Activated naive CD4-positive, alpha-beta T cell treated with anti-CD3 and anti-CD28 coated beads, Interleukin-2, amount 50 U/mL, for 72 hours (primary cell): ENCODE results near the gene MBD5. TPM values are rescaled to one million over a fixed set of nuclear protein-coding genes. Genes with fewer than 3 reads are reported as not detected.

Experiments used
- ATAC-seq, 2 donors: fragments of 150-1000 bp; cut with Tn5 transposase; 2 replicates each; pipeline ENCODE4 v1.10.0; 2021; ENCODE audit warnings: mild to moderate bottlenecking in 2 of 2, moderate library complexity in 2 of 2
- DNase-seq, 2 donors: peaks; one replicate each; pipeline ENCODE4 v3.0.0; 2021 to 2022; ENCODE audit warnings: low spot score in 2 of 2
- H3K27ac Mint-ChIP-seq, 2 donors: one replicate each; pipeline ENCODE4 v1.8.0; 2022; ENCODE audit warnings: mild to moderate bottlenecking in 2 of 2, mixed read lengths in 2 of 2
- H3K36me3 Mint-ChIP-seq, 2 donors: one replicate each; pipeline ENCODE4 v1.8.0; 2022; ENCODE audit warnings: mixed read lengths in 2 of 2
- H3K9me3 Mint-ChIP-seq, 2 donors: one replicate each; pipeline ENCODE4 v1.8.0; 2022; ENCODE audit warnings: mixed read lengths in 2 of 2
- total RNA-seq, 2 donors: library from RNA; stranded (reverse); gene quantifications; one replicate each; pipeline ENCODE4 v1.2.3, GENCODE V29; 2022

The MBD5 gene
- total RNA-seq, 2 donors from 2014 or later = 37.7 to 47.9 TPM

- Mint-ChIP-seq H3K9me3 (no peaks in the 10 kb centered on the region), H3K36me3 (no peaks in the 10 kb centered on the region), H3K27ac (no peak overlapping the region)
- no peak for ATAC-seq
- no peak for DNase-seq
Measured at GRCh38 chr2:148161909-148162435, 141.1 kb downstream of the MBD5 start.

DNA sequence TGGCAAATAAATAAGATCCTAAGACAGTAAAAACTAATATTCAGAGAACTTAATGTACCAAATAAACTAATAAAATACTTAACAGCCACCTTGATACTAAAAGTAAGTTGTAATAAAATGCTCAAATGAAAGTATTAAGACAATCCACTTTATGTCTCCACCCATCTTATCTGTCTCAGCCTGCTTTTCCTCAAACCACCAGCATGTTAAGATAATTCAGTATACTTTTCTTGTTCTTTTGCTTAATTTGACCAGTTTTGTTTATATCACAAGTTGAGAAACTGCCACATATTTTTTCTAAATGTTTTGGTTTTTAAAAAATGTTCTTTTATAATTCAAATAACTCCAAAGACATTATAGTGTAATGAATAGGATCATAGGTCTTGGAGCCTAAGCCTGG lies 142.0 kb downstream of the MBD5 start:
- DNase-seq (no peak), ATAC-seq (no peak)
- Mint-ChIP-seq H3K9me3 (no peaks in the 10 kb centered on the region), H3K36me3 (peaks cover 0 to 2% of the 10 kb centered on the region in 2 donors), H3K27ac (no peak overlapping the region)

DNA sequence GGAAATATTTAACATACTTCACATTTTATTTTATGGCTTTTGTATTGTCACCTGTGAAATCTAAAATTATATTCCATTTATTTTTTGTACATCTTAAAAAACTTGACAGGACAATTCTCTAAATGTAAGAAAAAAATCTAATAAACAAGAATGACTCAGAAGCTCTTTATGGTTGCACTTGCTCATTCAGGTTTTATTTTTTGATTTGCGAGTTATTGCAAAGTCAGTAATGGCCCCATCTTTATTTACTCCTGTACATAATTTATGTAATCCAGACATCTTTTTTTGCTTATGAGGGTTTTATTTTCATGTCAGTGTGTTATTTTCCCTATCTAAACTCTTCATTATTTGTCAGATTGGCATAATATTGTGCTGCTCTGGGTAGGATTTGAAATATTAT lies 145.1 kb downstream of the MBD5 start:
- no peak overlapping the region for H3K27ac Mint-ChIP-seq
- peaks cover 6 to 9% of the 10 kb centered on the region in 2 donors for H3K36me3 Mint-ChIP-seq
- peaks cover 5% of the 10 kb centered on the region in 2 donors for H3K9me3 Mint-ChIP-seq
- ATAC-seq = no peak
- no peak for DNase-seq

DNA sequence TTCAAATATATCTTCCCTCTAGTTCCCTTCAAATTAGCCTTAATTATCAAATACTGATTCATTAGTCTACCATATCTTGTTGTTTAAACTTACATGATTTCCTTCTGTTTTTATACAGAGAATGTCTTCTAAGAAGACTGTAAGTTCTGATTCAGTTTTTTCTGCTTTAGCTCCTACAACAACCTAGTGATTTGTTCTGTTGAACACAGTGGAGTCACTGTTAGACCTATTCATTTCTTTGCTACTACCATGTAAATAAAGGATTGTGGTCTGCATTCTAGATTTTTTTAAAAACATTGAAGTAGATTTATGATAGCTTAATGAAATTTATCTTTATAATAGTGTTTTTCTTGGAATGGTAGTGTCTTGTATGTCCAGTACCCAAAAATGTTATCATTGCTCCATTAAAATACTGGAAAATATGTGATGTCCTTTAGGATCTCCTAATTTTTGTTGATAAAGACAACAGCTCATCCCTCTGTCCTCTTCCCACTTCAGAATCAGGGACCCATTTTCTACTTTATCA lies 146.4 kb downstream of the MBD5 start:
- no peak for ATAC-seq

GRCh38 chr2:148167855-148168254 lies 147.0 kb downstream of the MBD5 start:
- DNase-seq (no peak), ATAC-seq (no peak)
- Mint-ChIP-seq H3K27ac (no peak overlapping the region), H3K36me3 (peaks cover 6 to 9% of the 10 kb centered on the region in 2 donors), H3K9me3 (peaks cover 5% of the 10 kb centered on the region in 2 donors)

More for the DNA sequence above, 146.4 kb downstream of the MBD5 start:
- Mint-ChIP-seq H3K9me3 (peaks cover 5% of the 10 kb centered on the region in 2 donors), H3K36me3 (peaks cover 6 to 9% of the 10 kb centered on the region in 2 donors), H3K27ac (no peak overlapping the region)
- DNase-seq = no peak

GRCh38 chr2:148172131-148172753 lies 151.4 kb downstream of the MBD5 start:
- ATAC-seq (no peak), DNase-seq (no peak)
- no peak overlapping the region for H3K27ac Mint-ChIP-seq
- H3K36me3 Mint-ChIP-seq = peaks cover 6 to 9% of the 10 kb centered on the region in 2 donors
- H3K9me3 Mint-ChIP-seq = peaks cover 5% of the 10 kb centered on the region in 2 donors

DNA sequence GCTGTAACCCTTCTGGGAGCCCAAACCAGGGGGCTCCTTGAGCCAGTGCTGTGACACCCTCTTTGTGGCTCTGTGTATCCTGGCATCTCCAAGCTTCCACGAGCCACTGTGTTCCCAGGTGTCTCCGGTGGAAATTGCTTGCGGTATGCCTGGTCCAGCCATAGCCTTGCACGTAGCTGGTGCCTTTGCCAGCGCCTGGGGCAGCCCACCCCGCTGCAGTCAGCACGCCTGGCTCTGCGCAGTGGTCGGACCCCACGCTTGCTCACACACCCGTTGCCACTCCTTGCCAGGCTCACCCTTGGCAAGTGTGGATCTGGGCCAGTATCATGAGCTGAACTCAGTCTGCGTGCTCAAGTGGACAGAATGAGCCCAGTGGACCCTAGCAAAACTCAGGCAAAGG lies 152.3 kb downstream of the MBD5 start:
- DNase-seq = no peak
- H3K9me3 Mint-ChIP-seq = peaks cover 3 to 4% of the 10 kb centered on the region in 2 donors
- no peak for ATAC-seq
- no peak overlapping the region for H3K27ac Mint-ChIP-seq
- H3K36me3 Mint-ChIP-seq = peaks cover 4 to 6% of the 10 kb centered on the region in 2 donors

- no peaks in the 10 kb centered on the region for H3K9me3 Mint-ChIP-seq
- no peak for ATAC-seq
Measured at GRCh38 chr2:148177559-148177958, 156.7 kb downstream of the MBD5 start.

GRCh38 chr2:148179724-148180123 lies 158.8 kb downstream of the MBD5 start:
- no peak for DNase-seq
- Mint-ChIP-seq H3K9me3 (no peaks in the 10 kb centered on the region), H3K36me3 (peaks cover 5 to 8% of the 10 kb centered on the region in 2 donors), H3K27ac (no peak overlapping the region)
- no peak for ATAC-seq

More at GRCh38 chr2:148177559-148177958, 156.7 kb downstream of the MBD5 start:
- DNase-seq = no peak
- H3K27ac Mint-ChIP-seq = no peak overlapping the region
- no peaks in the 10 kb centered on the region for H3K36me3 Mint-ChIP-seq

- no peak overlapping the region for H3K27ac Mint-ChIP-seq
- H3K9me3 Mint-ChIP-seq = peaks cover 4 to 5% of the 10 kb centered on the region in 2 donors
- DNase-seq = no peak
- peaks cover 15 to 28% of the 10 kb centered on the region in 2 donors for H3K36me3 Mint-ChIP-seq
- no peak for ATAC-seq
Measured at GRCh38 chr2:148184976-148185375, 164.1 kb downstream of the MBD5 start.

GRCh38 chr2:148194882-148195281 lies 174.0 kb downstream of the MBD5 start:
- ATAC-seq = no peak
- Mint-ChIP-seq H3K9me3 (no peaks in the 10 kb centered on the region), H3K27ac (no peak overlapping the region), H3K36me3 (no peaks in the 10 kb centered on the region)
- DNase-seq = no peak

DNA sequence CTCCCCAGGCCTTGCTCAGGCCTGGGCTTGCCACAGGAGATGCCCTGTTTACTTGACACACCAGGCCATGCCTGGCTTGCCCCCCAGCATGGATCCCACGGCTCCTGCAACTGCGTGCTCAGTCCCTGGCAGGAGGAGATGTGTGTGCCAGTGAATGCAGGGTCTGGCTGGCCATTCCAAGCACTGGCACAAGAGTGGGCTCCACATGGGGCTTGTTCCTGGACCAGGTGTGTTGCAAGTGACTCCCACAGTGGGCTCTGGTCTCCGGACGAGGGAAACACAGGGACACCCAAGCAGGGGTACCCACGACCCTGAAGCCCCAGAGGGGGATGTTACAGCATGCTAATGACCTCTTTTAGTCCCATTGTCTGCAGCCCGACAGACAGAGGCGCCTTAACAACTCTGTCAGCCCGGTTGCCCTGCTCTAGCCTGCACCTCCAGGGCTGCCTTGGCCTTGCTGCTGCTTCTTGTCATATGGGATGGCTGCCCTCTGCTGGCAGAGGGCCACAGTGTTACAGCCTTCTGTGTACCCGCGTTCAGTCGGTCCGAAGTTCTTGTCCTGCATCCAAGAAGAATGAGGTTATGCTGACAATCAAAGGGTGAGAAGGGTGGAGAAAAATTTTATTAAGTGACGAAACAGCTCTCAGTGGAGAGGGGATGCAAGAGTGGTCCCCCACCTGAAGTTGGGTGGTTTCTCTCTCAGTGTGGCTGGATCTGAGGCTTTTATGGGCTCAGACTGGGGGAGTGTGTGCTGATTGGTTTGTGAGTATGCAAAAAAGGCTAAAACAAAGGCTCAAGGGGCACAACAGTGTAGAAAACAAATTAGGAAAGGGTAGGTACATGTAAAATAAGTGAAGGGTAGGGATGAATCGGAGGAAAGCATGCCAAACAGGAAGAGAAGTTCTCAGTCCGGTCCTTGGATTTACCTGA lies 180.4 kb downstream of the MBD5 start:
- peak; percentile 43 to 76 for ATAC-seq
- peaks cover 0 to 4% of the 10 kb centered on the region in 2 donors for H3K36me3 Mint-ChIP-seq
- no peaks in the 10 kb centered on the region for H3K9me3 Mint-ChIP-seq
- peak in 1 of 2 donors; percentile 30 for DNase-seq
- no peak overlapping the region for H3K27ac Mint-ChIP-seq

GRCh38 chr2:148202237-148202636 lies 181.3 kb downstream of the MBD5 start:
- no peak for ATAC-seq
- DNase-seq = no peak
- no peaks in the 10 kb centered on the region for H3K9me3 Mint-ChIP-seq
- H3K36me3 Mint-ChIP-seq = peaks cover 0 to 4% of the 10 kb centered on the region in 2 donors
- H3K27ac Mint-ChIP-seq = no peak overlapping the region

DNA sequence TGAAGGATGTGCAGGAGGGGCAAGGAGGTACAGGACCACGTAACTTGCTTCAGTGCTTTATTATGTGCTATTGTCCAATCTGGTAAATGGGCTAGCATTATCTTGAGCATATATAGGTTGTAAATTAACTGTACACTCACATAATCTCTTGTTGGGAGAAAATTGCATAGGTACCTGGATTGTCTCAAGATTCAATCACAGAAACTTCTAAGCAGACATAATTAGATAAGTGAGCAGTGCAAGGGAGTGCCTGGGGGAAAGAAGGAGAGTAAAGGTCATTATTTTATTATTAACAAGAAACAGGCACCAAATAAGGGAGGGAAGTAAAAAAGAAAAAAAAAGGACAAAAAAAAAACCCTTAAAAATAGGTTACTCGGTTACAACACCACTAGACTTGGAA lies 186.2 kb downstream of the MBD5 start:
- Mint-ChIP-seq H3K27ac (peak overlapping the region in 1 of 2 donors; percentile 65), H3K36me3 (no peaks in the 10 kb centered on the region), H3K9me3 (no peaks in the 10 kb centered on the region)
- DNase-seq = no peak
- ATAC-seq = no peak

DNA sequence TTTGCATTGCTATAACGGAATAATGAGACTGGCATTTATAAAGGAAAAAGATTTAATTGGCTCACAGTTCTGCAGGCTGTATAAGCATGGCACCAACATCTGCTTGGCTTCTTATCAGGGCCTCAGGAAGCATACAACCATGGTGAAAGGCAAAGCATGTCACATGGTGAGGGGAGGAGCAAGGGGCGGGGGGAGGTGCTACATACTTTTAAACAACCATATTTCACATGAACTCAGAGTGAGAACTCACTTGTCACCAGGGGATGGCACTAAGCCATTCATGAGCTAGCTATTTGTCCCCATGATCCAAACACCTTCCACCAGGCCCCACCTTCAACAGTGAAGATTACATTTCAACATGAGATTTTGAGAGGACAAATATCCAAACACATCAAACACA lies 188.7 kb downstream of the MBD5 start:
- no peaks in the 10 kb centered on the region for H3K36me3 Mint-ChIP-seq
- no peak overlapping the region for H3K27ac Mint-ChIP-seq
- DNase-seq = no peak
- no peaks in the 10 kb centered on the region for H3K9me3 Mint-ChIP-seq
- ATAC-seq = peak in 1 of 2 donors; percentile 24

DNA sequence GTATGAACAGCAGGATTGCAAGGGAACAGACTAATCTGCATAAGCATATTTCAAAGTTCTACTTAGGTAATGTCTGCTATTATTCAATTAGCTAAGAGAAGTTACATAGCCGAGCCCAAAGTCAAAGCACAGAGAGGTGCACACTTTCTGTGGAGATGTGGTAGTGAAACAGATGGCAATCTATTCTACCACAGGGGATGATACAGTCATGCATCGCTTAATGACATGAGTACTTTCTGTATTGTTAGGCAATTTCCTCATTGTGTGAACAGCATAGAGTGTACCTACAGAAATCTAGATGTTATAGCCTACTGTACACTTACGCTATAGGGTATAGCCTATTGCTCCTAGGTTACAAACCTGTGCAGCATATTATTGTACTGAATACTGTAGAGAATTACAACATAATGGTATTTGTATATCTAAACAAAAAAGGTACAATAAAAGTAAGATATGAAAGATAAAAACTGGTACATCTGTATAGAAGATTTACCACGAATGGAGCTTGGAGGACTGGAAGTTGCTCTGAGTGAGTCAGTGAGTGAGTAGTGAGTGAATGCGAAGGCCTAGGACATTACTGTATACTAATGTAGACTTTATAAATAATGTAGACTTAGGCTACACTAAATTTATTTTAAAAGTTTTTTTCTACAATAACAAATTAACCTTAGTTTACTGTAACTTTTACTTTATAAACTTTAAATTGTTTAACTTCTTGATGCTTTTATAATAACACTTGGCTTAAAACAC lies 197.6 kb downstream of the MBD5 start:
- H3K36me3 Mint-ChIP-seq = peaks cover 24 to 26% of the 10 kb centered on the region in 2 donors
- H3K27ac Mint-ChIP-seq = no peak overlapping the region
- ATAC-seq (no peak), DNase-seq (no peak)
- peaks cover 11 to 17% of the 10 kb centered on the region in 2 donors for H3K9me3 Mint-ChIP-seq
